GM12891 (cell line): Measurements from ENCODE around the gene BMP5.

Experiments
- DNase-seq: peaks from one replicate; pipeline ENCODE4 v3.0.0; 2011; ENCODE audit warnings: low spot score; ENCODE audit not compliant: insufficient read length
- FAIRE-seq: peaks from 2 replicates; lab custom pipeline; 2011; peaks lifted over from hg19 to GRCh38; lab: Jason Lieb, UNC
- PAX5 ChIP-seq: IDR thresholded peaks from 2 replicates; pipeline ENCODE4 v1.6.1; 2011; ENCODE audit warnings: low read length, moderate library complexity, mild to moderate bottlenecking; ENCODE audit not compliant: insufficient read depth, severe bottlenecking
- POLR2A ChIP-seq: IDR thresholded peaks from 2 replicates; pipeline ENCODE4 v1.6.1; 2011; ENCODE audit warnings: low read depth, low read length, control low read depth
- POLR2AphosphoS5 ChIP-seq: IDR thresholded peaks from 2 replicates; pipeline ENCODE4 v1.6.1; 2011; ENCODE audit warnings: low read depth, low read length, control low read depth
- POU2F2 ChIP-seq: IDR thresholded peaks from 2 replicates; pipeline ENCODE4 v1.6.1; 2011; ENCODE audit warnings: low read depth, mild to moderate bottlenecking, control low read depth, low read length, moderate library complexity
- SPI1 ChIP-seq: IDR thresholded peaks from 2 replicates; pipeline ENCODE4 v1.6.1; 2011; ENCODE audit warnings: low read depth, low read length, control low read depth
- TAF1 ChIP-seq: IDR thresholded peaks from 2 replicates; pipeline ENCODE4 v1.6.1; 2011; ENCODE audit warnings: low read depth, low read length, control low read depth

Gene BMP5

GRCh38 chr6:55812509-55812908, 62.9 kb downstream of the BMP5 start:
- FAIRE-seq (no peak), DNase-seq (no peak)
- no peak for TF ChIP-seq PAX5
- no peak for TF ChIP-seq POLR2AphosphoS5
- no peak for TF ChIP-seq POLR2A
- no peak for TF ChIP-seq SPI1
- TF ChIP-seq TAF1, result no peak
- no peak for TF ChIP-seq POU2F2

- FAIRE-seq, result no peak
- no peak for TF ChIP-seq SPI1
- no peak for TF ChIP-seq POLR2A
- TF ChIP-seq POLR2AphosphoS5, result no peak
- no peak for TF ChIP-seq TAF1
- TF ChIP-seq POU2F2, result no peak
- TF ChIP-seq PAX5, result no peak
- DNase-seq, result no peak
Observed at GRCh38 chr6:55811074-55811473, 64.3 kb downstream of the BMP5 start.

GRCh38 chr6:55802259-55802658, 73.1 kb downstream of the BMP5 start:
- TF ChIP-seq POLR2AphosphoS5 (no peak), PAX5 (no peak), TAF1 (no peak), POLR2A (no peak), SPI1 (no peak), POU2F2 (no peak)
- DNase-seq (no peak), FAIRE-seq (no peak)

- no peak for DNase-seq
- no peak for FAIRE-seq
- TF ChIP-seq POLR2A, result no peak
- no peak for TF ChIP-seq POLR2AphosphoS5
- TF ChIP-seq SPI1, result no peak
- no peak for TF ChIP-seq PAX5
- TF ChIP-seq POU2F2, result no peak
- TF ChIP-seq TAF1, result no peak
Observed at GRCh38 chr6:55798571-55798970, 76.8 kb downstream of the BMP5 start.

GRCh38 chr6:55794136-55794812, 81.1 kb downstream of the BMP5 start:
- TF ChIP-seq TAF1, result no peak
- no peak for TF ChIP-seq POLR2A
- no peak for TF ChIP-seq POU2F2
- DNase-seq (no peak), FAIRE-seq (no peak)

- FAIRE-seq, result no peak
- DNase-seq, result no peak
- TF ChIP-seq POLR2A (no peak), PAX5 (no peak), POU2F2 (no peak), POLR2AphosphoS5 (no peak), TAF1 (no peak), SPI1 (no peak)
Observed at GRCh38 chr6:55785273-55785672, 90.1 kb downstream of the BMP5 start.

- no peak for FAIRE-seq
- no peak for DNase-seq
- TF ChIP-seq PAX5, result no peak
- TF ChIP-seq SPI1, result no peak
- TF ChIP-seq POLR2AphosphoS5, result no peak
- TF ChIP-seq POU2F2, result no peak
- no peak for TF ChIP-seq POLR2A
Observed at GRCh38 chr6:55782275-55782674, 93.1 kb downstream of the BMP5 start.

- no peak for TF ChIP-seq SPI1
- TF ChIP-seq PAX5, result no peak
- TF ChIP-seq POU2F2, result no peak
- no peak for TF ChIP-seq POLR2AphosphoS5
- no peak for TF ChIP-seq POLR2A
- TF ChIP-seq TAF1, result no peak
- no peak for FAIRE-seq
Observed at GRCh38 chr6:55778705-55779104, 96.7 kb downstream of the BMP5 start.

GRCh38 chr6:55777469-55777868, 97.9 kb downstream of the BMP5 start:
- TF ChIP-seq POLR2AphosphoS5 (no peak), PAX5 (no peak), POLR2A (no peak), TAF1 (no peak), POU2F2 (no peak), SPI1 (no peak)
- no peak for FAIRE-seq
- no peak for DNase-seq

More at GRCh38 chr6:55778705-55779104, 96.7 kb downstream of the BMP5 start:
- no peak for DNase-seq

GRCh38 chr6:55776113-55776512, 99.3 kb downstream of the BMP5 start:
- no peak for FAIRE-seq
- TF ChIP-seq PAX5, result no peak
- TF ChIP-seq POU2F2, result no peak
- TF ChIP-seq POLR2A, result no peak
- no peak for TF ChIP-seq POLR2AphosphoS5
- TF ChIP-seq SPI1, result no peak
- TF ChIP-seq TAF1, result no peak
- no peak for DNase-seq

- no peak for FAIRE-seq
- no peak for DNase-seq
- TF ChIP-seq SPI1 (no peak), PAX5 (no peak), TAF1 (no peak), POLR2AphosphoS5 (no peak), POU2F2 (no peak), POLR2A (no peak)
Observed at GRCh38 chr6:55775029-55775318, 100.4 kb downstream of the BMP5 start.
